Spleen (tissue), 11 donors: ENCODE results near the gene SNCB. TPM values are rescaled to one million over a fixed set of nuclear protein-coding genes. Genes with fewer than 3 reads are reported as not detected.

ENCODE experiments used
- DNase-seq: peaks from one replicate; pipeline ENCODE4 v3.0.0-alpha.2; 2020
- H3K27ac ChIP-seq, 8 donors: fragments of 200-600 bp; sonication (generic) in 7 of 8; 1 replicate in 4 of 8; 2 replicates in 4 of 8; pipeline versions ENCODE4 v1.5.0 to v1.8.0; 2016 to 2021; ENCODE audit warnings: inconsistent platforms in 4 of 8, mild to moderate bottlenecking in 4 of 8, moderate library complexity in 1 of 8
- H3K27me3 ChIP-seq, 7 donors: fragments of 200-600 bp; sonication (generic) in 6 of 7; replicated peaks in 1 of 7; 1 replicate in 4 of 7; 2 replicates in 3 of 7; pipeline versions ENCODE4 v1.5.0 to v1.8.0; 2016 to 2021; ENCODE audit warnings: inconsistent platforms in 3 of 7, mild to moderate bottlenecking in 1 of 7
- H3K36me3 ChIP-seq, 6 donors: fragments of 200-600 bp; sonication (generic) in 5 of 6; 1 replicate in 4 of 6; 2 replicates in 2 of 6; pipeline versions ENCODE4 v1.5.0 to v1.8.0; 2016 to 2021; ENCODE audit warnings: inconsistent platforms in 2 of 6
- H3K4me1 ChIP-seq, 6 donors: fragments of 200-600 bp; sonication (generic) in 5 of 6; 1 replicate in 3 of 6; 2 replicates in 3 of 6; pipeline versions ENCODE4 v1.5.0 to v1.8.0; 2016 to 2021; ENCODE audit warnings: inconsistent platforms in 3 of 6
- H3K4me3 ChIP-seq, 8 donors: fragments of 200-600 bp; sonication (generic) in 7 of 8; 1 replicate in 4 of 8; 2 replicates in 4 of 8; pipeline versions ENCODE4 v1.5.0 to v1.8.0; 2016 to 2021; ENCODE audit warnings: inconsistent platforms in 4 of 8, mild to moderate bottlenecking in 4 of 8, moderate library complexity in 2 of 8
- H3K9me3 ChIP-seq, 8 donors: fragments of 200-600 bp; sonication (generic) in 7 of 8; 1 replicate in 4 of 8; 2 replicates in 4 of 8; pipeline versions ENCODE4 v1.5.0 to v1.8.0; 2016 to 2021; ENCODE audit warnings: inconsistent platforms in 4 of 8
- POLR2A ChIP-seq, 3 donors: fragments of 450-650 bp; IDR thresholded peaks; one replicate each; pipeline ENCODE4 v1.5.1; 2017; ENCODE audit warnings: antibody characterized with exemption in 3 of 3, mild to moderate bottlenecking in 1 of 3
- POLR2AphosphoS5 ChIP-seq, 3 donors: sonication (generic); formaldehyde crosslinking; IDR thresholded peaks; one replicate each; pipeline ENCODE4 v1.5.1; 2017; ENCODE audit warnings: antibody characterized with exemption in 3 of 3
- WGBS, 5 donors: extraction: QIAGEN DNeasy Blood & Tissue Kit in 3 of 5; methylation state at CpG; one replicate each; pipeline versions ENCODE4 v1.1.5 to v1.1.7; 2013 to 2018; 5-methylcytosine and 5-hydroxymethylcytosine counted together
- intact Hi-C: fragments of 100-400 bp; cut with DNase I; formaldehyde crosslinking; loops from one replicate; pipeline ENCODE4 v1.15.0; 2023; ENCODE audit warnings: low total_unique reads
- polyA plus RNA-seq, 3 donors: library from polyadenylated mRNA; stranded (reverse); fragments of 200-250 nt; gene quantifications; one replicate each; pipeline ENCODE4 v1.2.1, GENCODE V29; 2013
- total RNA-seq, 7 donors: library from RNA; depleted of rRNA in 3 of 7; stranded (reverse); fragments of >200 nt in 3 of 7; fragmentation: NEBNext Ultra II Directional in 4 of 7; extraction: Animal tissue kit (Norgen Biotek cat#: 25700) in 4 of 7; gene quantifications; one replicate each; pipeline versions ENCODE4 v1.1.0 to v1.2.1, GENCODE V29; 2016 to 2021
- TF ChIP-seq, protein P1 (sequence below), 11 experiments: fragments of 200-600 bp in 7 of 11; fragments of 450-650 bp in 4 of 11; sonication (generic) in 4 of 11; IDR thresholded peaks in 8 of 11; conservative IDR thresholded peaks in 3 of 11; 1 replicate in 7 of 11; 2 replicates in 4 of 11; pipeline versions ENCODE4 v1.4.0 to v1.8.0; 2016 to 2021; ENCODE audit warnings: antibody characterized with exemption in 11 of 11, inconsistent platforms in 4 of 11, mild to moderate bottlenecking in 1 of 11
- donor health status: healthy with polysubstance abuse.
- donor health status: DM: no; HTN: no; CAD: no; lungs with moderate emphysema.
- donor health status: DM: no; HTN: no; CAD: no.
- donor health status: Bipolar disorder and iron deficiency.
- donor health status: healthy.
- donor health status: DM: no; HTN: no; CAD: no.
- donor health status: DM: yes; HTN: yes; CAD: no.

The SNCB gene
- total and polyA plus RNA-seq, 10 donors = 0.19 to 0.41 (median 0.33) TPM; not detected in 7

DNA sequence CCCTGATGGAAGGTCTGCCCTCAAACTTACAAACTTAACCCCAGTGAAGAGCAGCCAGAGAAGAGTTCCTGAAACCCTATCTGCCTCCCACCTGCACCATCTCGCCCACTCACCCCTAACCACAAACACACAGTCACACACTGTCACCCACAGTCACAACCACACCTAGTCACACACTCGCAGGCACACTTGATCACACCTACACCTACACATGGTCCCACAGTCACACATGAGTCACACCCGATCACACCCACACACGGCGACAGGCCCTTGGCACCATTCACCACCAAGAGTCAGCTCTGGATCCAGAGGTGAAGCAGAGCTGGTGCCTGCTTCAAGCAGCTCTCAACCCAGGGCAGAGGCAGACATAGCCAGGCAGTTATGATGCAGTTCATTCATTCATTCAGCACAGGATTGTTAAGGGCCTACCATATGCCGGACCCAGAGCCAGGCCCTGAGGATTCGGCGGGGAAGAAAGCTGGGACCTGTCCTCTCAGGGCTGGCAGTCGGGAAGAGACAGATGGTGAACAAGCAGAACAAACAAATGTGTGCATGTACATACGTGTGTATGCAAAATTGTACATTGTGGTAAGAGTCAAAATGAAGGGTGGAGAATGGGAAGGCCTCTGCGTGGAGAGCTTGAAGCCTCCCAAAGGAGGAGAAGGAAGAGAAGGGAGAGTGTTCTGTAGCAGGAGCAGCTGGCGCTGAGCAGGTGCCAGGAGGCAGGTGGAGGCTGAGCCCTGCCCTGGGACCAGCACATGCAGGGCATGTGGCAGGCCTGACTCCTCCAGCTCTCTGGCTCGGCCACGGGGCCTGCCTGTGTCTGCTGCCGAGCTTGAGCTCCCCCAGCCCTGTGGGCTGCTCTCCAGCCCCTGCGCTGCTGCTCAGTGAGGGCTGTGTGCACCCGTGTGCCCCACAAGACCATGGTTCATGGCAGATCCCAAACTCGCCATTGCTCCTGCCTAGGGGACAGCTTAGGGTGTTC is 23.4 kb upstream of the SNCB start:
- no peaks in the 10 kb centered on the region for H3K9me3 ChIP-seq
- no peak overlapping the region for H3K4me3 ChIP-seq
- whole genome bisulfite sequencing, 5 donors = 78 to 86% (median 86%) methylated on average over 16 to 18 of the region's 18 CpGs
- TF ChIP-seq POLR2AphosphoS5 (IDR thresholded peaks at IDR 0.05) = peak in 1 of 3 donors; percentile 6
- TF ChIP-seq, protein P1, sequence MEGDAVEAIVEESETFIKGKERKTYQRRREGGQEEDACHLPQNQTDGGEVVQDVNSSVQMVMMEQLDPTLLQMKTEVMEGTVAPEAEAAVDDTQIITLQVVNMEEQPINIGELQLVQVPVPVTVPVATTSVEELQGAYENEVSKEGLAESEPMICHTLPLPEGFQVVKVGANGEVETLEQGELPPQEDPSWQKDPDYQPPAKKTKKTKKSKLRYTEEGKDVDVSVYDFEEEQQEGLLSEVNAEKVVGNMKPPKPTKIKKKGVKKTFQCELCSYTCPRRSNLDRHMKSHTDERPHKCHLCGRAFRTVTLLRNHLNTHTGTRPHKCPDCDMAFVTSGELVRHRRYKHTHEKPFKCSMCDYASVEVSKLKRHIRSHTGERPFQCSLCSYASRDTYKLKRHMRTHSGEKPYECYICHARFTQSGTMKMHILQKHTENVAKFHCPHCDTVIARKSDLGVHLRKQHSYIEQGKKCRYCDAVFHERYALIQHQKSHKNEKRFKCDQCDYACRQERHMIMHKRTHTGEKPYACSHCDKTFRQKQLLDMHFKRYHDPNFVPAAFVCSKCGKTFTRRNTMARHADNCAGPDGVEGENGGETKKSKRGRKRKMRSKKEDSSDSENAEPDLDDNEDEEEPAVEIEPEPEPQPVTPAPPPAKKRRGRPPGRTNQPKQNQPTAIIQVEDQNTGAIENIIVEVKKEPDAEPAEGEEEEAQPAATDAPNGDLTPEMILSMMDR (IDR thresholded peaks at IDR 0.05 in 8 of 11, conservative IDR thresholded peaks at IDR 0.05 in 3 of 11) = no peak
- no peak for TF ChIP-seq POLR2A (IDR thresholded peaks at IDR 0.05)
- H3K27me3 ChIP-seq = no peaks in the 10 kb centered on the region
- H3K4me1 ChIP-seq = peaks cover 11 to 71% (median 45%) of the 10 kb centered on the region in 6 donors
- peaks cover 0 to 57% (median 28%) of the 10 kb centered on the region in 6 donors for H3K36me3 ChIP-seq
- intact Hi-C loops = no loop called here
- DNase-seq = peak; percentile 73
- H3K27ac ChIP-seq = peak overlapping the region in 1 of 8 donors; percentile 53

DNA sequence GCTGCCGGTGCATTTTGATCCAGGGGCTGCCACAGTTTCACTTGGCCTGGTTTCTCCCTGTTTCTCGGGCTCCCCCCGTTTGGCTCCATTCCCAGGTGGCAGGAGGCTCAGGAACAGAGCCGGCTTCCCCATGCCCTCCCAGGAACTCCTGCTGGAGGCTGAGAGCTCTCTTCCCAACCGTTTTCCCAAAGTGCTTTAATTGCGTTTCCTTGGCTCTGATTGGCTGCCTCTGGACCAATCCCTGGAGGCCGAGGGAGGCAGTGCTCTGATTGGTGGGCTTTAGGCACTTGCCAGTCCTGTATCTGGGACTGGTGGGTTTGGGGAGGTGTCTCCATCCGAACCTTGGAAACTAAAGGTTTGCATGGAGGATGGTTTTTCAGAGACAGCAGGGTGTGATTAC is 21.8 kb upstream of the SNCB start:
- Histone ChIP-seq H3K4me3 (no peak overlapping the region), H3K27ac (no peak overlapping the region), H3K9me3 (no peaks in the 10 kb centered on the region), H3K27me3 (no peaks in the 10 kb centered on the region), H3K4me1 (peaks cover 13 to 70% (median 45%) of the 10 kb centered on the region in 6 donors), H3K36me3 (peaks cover 0 to 51% (median 26%) of the 10 kb centered on the region in 6 donors)
- no peak for TF ChIP-seq POLR2AphosphoS5 (IDR thresholded peaks at IDR 0.05)
- TF ChIP-seq, protein P1 (IDR thresholded peaks at IDR 0.05 in 8 of 11, conservative IDR thresholded peaks at IDR 0.05 in 3 of 11) = no peak
- TF ChIP-seq POLR2A (IDR thresholded peaks at IDR 0.05) = no peak
- intact Hi-C loops = no loop called here
- 76 to 87% (median 86%) methylated on average over 8 of the region's 8 CpGs for WGBS, 5 donors
- no peak for DNase-seq

DNA sequence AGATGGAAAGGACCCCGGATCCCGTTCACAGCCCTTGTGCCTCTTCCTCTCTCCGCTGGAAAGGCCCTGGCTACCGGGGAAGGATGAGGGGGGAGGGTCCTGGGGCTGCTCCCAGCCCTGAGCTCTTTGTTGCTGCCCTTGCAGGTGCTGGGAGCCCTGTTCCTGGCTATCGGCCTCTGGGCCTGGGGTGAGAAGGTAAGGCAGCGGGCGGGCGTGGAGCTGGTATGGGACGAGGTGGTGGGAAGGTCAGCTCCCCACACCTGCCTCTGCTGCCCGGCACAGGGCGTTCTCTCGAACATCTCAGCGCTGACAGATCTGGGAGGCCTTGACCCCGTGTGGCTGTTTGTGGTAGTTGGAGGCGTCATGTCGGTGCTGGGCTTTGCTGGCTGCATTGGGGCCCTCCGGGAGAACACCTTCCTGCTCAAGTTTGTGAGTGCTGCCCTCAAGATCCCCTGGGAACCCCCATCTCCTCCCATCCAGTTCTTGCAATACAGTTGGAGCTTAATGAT is 21.2 kb upstream of the SNCB start:
- WGBS, 5 donors = 80 to 90% (median 87%) methylated on average over 17 of the region's 17 CpGs
- TF ChIP-seq POLR2AphosphoS5 (IDR thresholded peaks at IDR 0.05) (no peak), POLR2A (IDR thresholded peaks at IDR 0.05) (no peak)
- TF ChIP-seq, protein P1 (IDR thresholded peaks at IDR 0.05 in 8 of 11, conservative IDR thresholded peaks at IDR 0.05 in 3 of 11) = no peak
- intact Hi-C loops = no loop called here
- Histone ChIP-seq H3K9me3 (no peaks in the 10 kb centered on the region), H3K4me3 (no peak overlapping the region), H3K27me3 (no peaks in the 10 kb centered on the region), H3K4me1 (peaks cover 15 to 74% (median 49%) of the 10 kb centered on the region in 6 donors), H3K36me3 (peaks cover 0 to 45% (median 20%) of the 10 kb centered on the region in 6 donors), H3K27ac (no peak overlapping the region)
- no peak for DNase-seq
